PFSK-1 (cell line): ENCODE measurements around the gene EPHA7.

Experiments used
- POLR2AphosphoS5 ChIP-seq: IDR thresholded peaks from 2 replicates; pipeline ENCODE4 v1.6.1; 2012; ENCODE audit warnings: low read depth, mild to moderate bottlenecking, control low read depth, low read length, moderate library complexity
- SIN3A ChIP-seq: IDR thresholded peaks from 2 replicates; pipeline ENCODE4 v1.6.1; 2012; ENCODE audit warnings: mild to moderate bottlenecking, low read length, moderate library complexity, borderline replicate concordance; ENCODE audit not compliant: insufficient read depth
- TAF1 ChIP-seq: IDR thresholded peaks from 2 replicates; pipeline ENCODE4 v1.6.1; 2012; ENCODE audit warnings: low read length, control low read depth, borderline replicate concordance; ENCODE audit not compliant: insufficient read depth
- TF ChIP-seq, protein P1 (sequence below), 2 experiments: IDR thresholded peaks; 2 replicates each; pipeline versions ENCODE4 v1.6.1 to v1.8.0; 2011 to 2012; ENCODE audit warnings: low read depth in 2 of 2, low read length in 2 of 2, control low read depth in 1 of 2, inconsistent platforms in 1 of 2, mild to moderate bottlenecking in 1 of 2, moderate library complexity in 1 of 2; ENCODE audit not compliant: insufficient read depth in 1 of 2

DNA sequence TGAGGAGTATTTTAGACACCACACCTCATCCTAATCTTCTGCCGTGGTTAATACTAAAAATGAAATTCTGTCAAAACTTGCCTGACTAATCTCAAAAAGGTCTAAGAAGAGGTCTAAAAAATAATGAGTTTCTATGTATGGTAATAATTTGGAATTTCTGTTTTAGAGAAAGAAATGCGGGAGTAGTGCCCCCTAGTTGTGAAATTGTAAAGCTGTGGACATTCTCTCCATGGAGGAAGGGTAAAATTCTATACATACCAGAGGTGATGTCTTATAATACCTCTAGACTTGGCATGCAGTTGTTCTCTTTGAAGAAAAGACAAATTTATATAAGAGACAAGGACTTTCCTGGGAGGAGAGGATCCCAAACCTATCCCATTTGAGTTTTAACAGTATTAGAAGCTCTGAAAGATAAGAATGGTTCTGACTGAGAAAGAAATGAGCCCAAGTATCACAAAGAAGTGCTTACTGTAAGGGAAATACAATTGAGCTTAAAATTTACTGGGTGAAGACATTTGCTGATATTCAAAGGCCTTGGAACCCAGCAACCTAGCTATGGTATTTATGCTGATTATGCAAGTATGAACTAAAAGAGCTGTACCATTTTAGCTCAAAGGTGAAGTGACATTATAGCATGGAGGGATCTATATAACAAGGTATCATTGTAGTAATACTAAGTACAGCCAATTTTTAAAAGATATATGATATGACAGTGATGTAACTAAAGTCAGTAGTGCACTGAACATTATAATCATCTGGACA, 5.1 kb upstream of the EPHA7 start:
- TF ChIP-seq, protein P1, sequence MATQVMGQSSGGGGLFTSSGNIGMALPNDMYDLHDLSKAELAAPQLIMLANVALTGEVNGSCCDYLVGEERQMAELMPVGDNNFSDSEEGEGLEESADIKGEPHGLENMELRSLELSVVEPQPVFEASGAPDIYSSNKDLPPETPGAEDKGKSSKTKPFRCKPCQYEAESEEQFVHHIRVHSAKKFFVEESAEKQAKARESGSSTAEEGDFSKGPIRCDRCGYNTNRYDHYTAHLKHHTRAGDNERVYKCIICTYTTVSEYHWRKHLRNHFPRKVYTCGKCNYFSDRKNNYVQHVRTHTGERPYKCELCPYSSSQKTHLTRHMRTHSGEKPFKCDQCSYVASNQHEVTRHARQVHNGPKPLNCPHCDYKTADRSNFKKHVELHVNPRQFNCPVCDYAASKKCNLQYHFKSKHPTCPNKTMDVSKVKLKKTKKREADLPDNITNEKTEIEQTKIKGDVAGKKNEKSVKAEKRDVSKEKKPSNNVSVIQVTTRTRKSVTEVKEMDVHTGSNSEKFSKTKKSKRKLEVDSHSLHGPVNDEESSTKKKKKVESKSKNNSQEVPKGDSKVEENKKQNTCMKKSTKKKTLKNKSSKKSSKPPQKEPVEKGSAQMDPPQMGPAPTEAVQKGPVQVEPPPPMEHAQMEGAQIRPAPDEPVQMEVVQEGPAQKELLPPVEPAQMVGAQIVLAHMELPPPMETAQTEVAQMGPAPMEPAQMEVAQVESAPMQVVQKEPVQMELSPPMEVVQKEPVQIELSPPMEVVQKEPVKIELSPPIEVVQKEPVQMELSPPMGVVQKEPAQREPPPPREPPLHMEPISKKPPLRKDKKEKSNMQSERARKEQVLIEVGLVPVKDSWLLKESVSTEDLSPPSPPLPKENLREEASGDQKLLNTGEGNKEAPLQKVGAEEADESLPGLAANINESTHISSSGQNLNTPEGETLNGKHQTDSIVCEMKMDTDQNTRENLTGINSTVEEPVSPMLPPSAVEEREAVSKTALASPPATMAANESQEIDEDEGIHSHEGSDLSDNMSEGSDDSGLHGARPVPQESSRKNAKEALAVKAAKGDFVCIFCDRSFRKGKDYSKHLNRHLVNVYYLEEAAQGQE (IDR thresholded peaks at IDR 0.05; ENCODE audit: insufficient read depth in 1 of 2, low read depth in 2 of 2, low read length in 2 of 2): no peak
- TF ChIP-seq TAF1: no peak
- no peak for TF ChIP-seq POLR2AphosphoS5
- TF ChIP-seq SIN3A: no peak
